A549 treated with RU486 at 1 μM for 4 hours (cell line): ENCODE measurements around the gene OR8G1. TPM values are rescaled to one million over a fixed set of nuclear protein-coding genes. Genes with fewer than 3 reads are reported as not detected.

Source experiments
- total RNA-seq: library from RNA; stranded (reverse); fragments of 200-300 nt; extraction: Qiagen RNA extraction; gene quantifications from 5 replicates; pipeline ENCODE4 v1.2.3, GENCODE V29; 2022; ENCODE audit warnings: low read depth

The OR8G1 gene
- not detected in 5 replicates for total RNA-seq

GRCh38 chr11:124240621-124241397, at the start of gene OR8G1:
TSS of gene OR8G1 (plus strand) at chr11:124241095. CDS start at chr11:124249676, 8,581 bp downstream.

GRCh38 chr11:124256076-124256475, 15.2 kb downstream of the OR8G1 start, which contains the start of gene OR8G5:
TSS of gene OR8G5 (plus strand) at chr11:124256376. CDS start at chr11:124264932, 8,556 bp downstream.

Other genes with a start within 250 kb of the OR8G1 start
- gene OR10G6, start 245.9 kb upstream of the OR8G1 start, total RNA-seq = not detected in 5 replicates
- gene OR10G4, start 228.1 kb upstream of the OR8G1 start, total RNA-seq = not detected in 5 replicates
- gene OR10G9, start 218.1 kb upstream of the OR8G1 start, total RNA-seq = not detected in 5 replicates
- not detected in 5 replicates for gene OR10G8, start 214.3 kb upstream of the OR8G1 start, total RNA-seq
- gene OR10G7, start 199.8 kb upstream of the OR8G1 start, total RNA-seq = not detected in 5 replicates
- gene VWA5A, start 125.6 kb upstream of the OR8G1 start, total RNA-seq = 0.15 to 0.44 TPM (median 0.23 TPM) in 5 replicates
- gene OR10D3, start 57.8 kb upstream of the OR8G1 start, total RNA-seq = not detected in 5 replicates
- not detected in 5 replicates for gene OR8G5, start 15.3 kb downstream of the OR8G1 start, total RNA-seq
- not detected in 5 replicates for gene OR8D1, start 72.9 kb downstream of the OR8G1 start, total RNA-seq
- gene OR8D2, start 79.1 kb downstream of the OR8G1 start, total RNA-seq = not detected in 5 replicates
- not detected in 5 replicates for gene OR8B2, start 143.4 kb downstream of the OR8G1 start, total RNA-seq
- gene OR8B3, start 157.9 kb downstream of the OR8G1 start, total RNA-seq = not detected in 5 replicates
- gene OR8B4, start 183.8 kb downstream of the OR8G1 start, total RNA-seq = not detected in 5 replicates
- not detected in 5 replicates for gene OR8B8, start 204.6 kb downstream of the OR8G1 start, total RNA-seq